ENCODE measurements around the gene IL6R.

The IL6R gene

GRCh38 chr1:154446789-154447188 is 41.6 kb downstream of the IL6R start:
- in situ Hi-C loops (cut with MboI; ENCODE audit: low sequenced_read_pairs): no loop called here

GRCh38 chr1:154448331-154448811 is 43.2 kb downstream of the IL6R start:
- in situ Hi-C loops (cut with MboI; ENCODE audit: low sequenced_read_pairs): no loop called here

GRCh38 chr1:154453161-154453560 is 48.0 kb downstream of the IL6R start:
- in situ Hi-C loops (cut with MboI; ENCODE audit: low sequenced_read_pairs): no loop called here

- in situ Hi-C loops (cut with MboI; ENCODE audit: low sequenced_read_pairs): no loop called here
These were observed 48.6 kb downstream of the IL6R start for GRCh38 chr1:154453574-154454352.

- in situ Hi-C loops (cut with MboI; ENCODE audit: low sequenced_read_pairs): no loop called here
These were observed 49.4 kb downstream of the IL6R start for GRCh38 chr1:154454386-154455120.

- in situ Hi-C loops (cut with MboI; ENCODE audit: low sequenced_read_pairs): no loop called here
These were observed 51.5 kb downstream of the IL6R start for GRCh38 chr1:154456631-154457030.

- in situ Hi-C loops (cut with MboI; ENCODE audit: low sequenced_read_pairs): no loop called here
These were observed 53.9 kb downstream of the IL6R start for GRCh38 chr1:154459080-154459479.

- in situ Hi-C loops (cut with MboI; ENCODE audit: low sequenced_read_pairs): no loop called here
These were observed 55.6 kb downstream of the IL6R start for GRCh38 chr1:154460695-154461260.

GRCh38 chr1:154463512-154463990 is 58.4 kb downstream of the IL6R start:
- in situ Hi-C loops (cut with MboI; ENCODE audit: low sequenced_read_pairs): no loop called here

GRCh38 chr1:154465621-154466195 is 60.6 kb downstream of the IL6R start:
- in situ Hi-C loops (cut with MboI; ENCODE audit: low sequenced_read_pairs): no loop called here

GRCh38 chr1:154466206-154466605 is 61.1 kb downstream of the IL6R start:
- in situ Hi-C loops (cut with MboI; ENCODE audit: low sequenced_read_pairs): no loop called here

GRCh38 chr1:154466921-154467417 is 61.8 kb downstream of the IL6R start:
- in situ Hi-C loops (cut with MboI; ENCODE audit: low sequenced_read_pairs): no loop called here

- in situ Hi-C loops (cut with MboI; ENCODE audit: low sequenced_read_pairs): no loop called here
These were observed 62.4 kb downstream of the IL6R start for GRCh38 chr1:154467434-154468102.

- in situ Hi-C loops (cut with MboI; ENCODE audit: low sequenced_read_pairs): no loop called here
These were observed 63.5 kb downstream of the IL6R start for GRCh38 chr1:154468535-154469250.

- in situ Hi-C loops (cut with MboI; ENCODE audit: low sequenced_read_pairs): no loop called here
These were observed 64.9 kb downstream of the IL6R start for GRCh38 chr1:154469844-154470560.

GRCh38 chr1:154471304-154471703 is 66.2 kb downstream of the IL6R start:
- in situ Hi-C loops (cut with MboI; ENCODE audit: low sequenced_read_pairs): no loop called here

GRCh38 chr1:154474802-154475201 is 69.7 kb downstream of the IL6R start:
- in situ Hi-C loops (cut with MboI; ENCODE audit: low sequenced_read_pairs): no loop called here

GRCh38 chr1:154476791-154477190 is 71.6 kb downstream of the IL6R start:
- in situ Hi-C loops (cut with MboI; ENCODE audit: low sequenced_read_pairs): no loop called here

GRCh38 chr1:154478013-154478412 is 72.9 kb downstream of the IL6R start:
- in situ Hi-C loops (cut with MboI; ENCODE audit: low sequenced_read_pairs): no loop called here
